H1 (cell line): Measurements from ENCODE around the gene TBC1D2B.

Source experiments
- CEBPB ChIP-seq: IDR thresholded peaks from 2 replicates; pipeline ENCODE4 v1.6.1; 2012; ENCODE audit warnings: low read depth, low read length
- CHD1 ChIP-seq: IDR thresholded peaks from 2 replicates; pipeline ENCODE4 v1.6.1; 2012; ENCODE audit warnings: low read depth, low read length, improper control_type of control experiment
- EGR1 ChIP-seq: IDR thresholded peaks from 2 replicates; pipeline ENCODE4 v1.6.1; 2011; ENCODE audit warnings: low read depth, low read length, borderline replicate concordance
- POLR2A ChIP-seq, 2 experiments: IDR thresholded peaks; 1 replicate in 1 of 2; 2 replicates in 1 of 2; pipeline ENCODE4 v1.6.1; 2011; ENCODE audit warnings: low read depth in 2 of 2, low read length in 2 of 2, mild to moderate bottlenecking in 2 of 2; ENCODE audit errors: control extremely low read depth in 1 of 2
- SP1 ChIP-seq: IDR thresholded peaks from 2 replicates; pipeline ENCODE4 v1.6.1; 2011; ENCODE audit warnings: low read depth, low read length
- SRF ChIP-seq: IDR thresholded peaks from 2 replicates; pipeline ENCODE4 v1.6.1; 2011; ENCODE audit warnings: mild to moderate bottlenecking, low read depth, low read length, moderate library complexity
- SUZ12 ChIP-seq: fragments of 200-600 bp; sonication (generic); IDR thresholded peaks from 2 replicates; pipeline ENCODE4 v1.6.1; 2012; ENCODE audit warnings: mild to moderate bottlenecking, inconsistent platforms, low read length, moderate library complexity, mixed read lengths
- TAF1 ChIP-seq: IDR thresholded peaks from 2 replicates; pipeline ENCODE4 v1.6.1; 2011; ENCODE audit warnings: mild to moderate bottlenecking, low read depth, low read length
- TF ChIP-seq, protein P1 (sequence below), 3 experiments: IDR thresholded peaks; 1 replicate in 2 of 3; 2 replicates in 1 of 3; pipeline versions ENCODE4 v1.5.1 to v1.6.1; 2011; ENCODE audit warnings: low read length in 3 of 3, mild to moderate bottlenecking in 3 of 3, inconsistent platforms in 2 of 3, low read depth in 1 of 3, moderate library complexity in 1 of 3; ENCODE audit not compliant: insufficient read depth in 1 of 3; ENCODE audit errors: control extremely low read depth in 1 of 3

DNA sequence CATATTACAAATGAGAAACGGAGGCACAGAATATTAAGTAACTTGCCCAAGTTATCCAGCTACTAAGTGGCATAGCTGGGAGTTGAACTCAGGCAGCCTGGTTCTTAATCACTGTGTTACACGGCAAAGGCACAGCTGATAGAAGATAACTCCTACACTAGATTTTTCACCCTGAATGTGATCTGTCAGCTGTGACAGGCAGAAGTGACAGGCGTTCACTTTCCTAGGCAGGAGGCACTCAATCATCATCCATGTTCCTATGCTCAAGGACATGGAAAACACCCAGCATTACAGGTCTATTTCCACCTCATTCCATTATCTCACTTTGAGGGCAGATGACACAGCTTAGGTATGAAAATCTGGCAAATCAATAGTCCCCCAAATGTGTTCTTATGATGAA is 35.6 kb downstream of the TBC1D2B start:
- TF ChIP-seq SUZ12: no peak
- TF ChIP-seq TAF1: no peak
- TF ChIP-seq, protein P1, sequence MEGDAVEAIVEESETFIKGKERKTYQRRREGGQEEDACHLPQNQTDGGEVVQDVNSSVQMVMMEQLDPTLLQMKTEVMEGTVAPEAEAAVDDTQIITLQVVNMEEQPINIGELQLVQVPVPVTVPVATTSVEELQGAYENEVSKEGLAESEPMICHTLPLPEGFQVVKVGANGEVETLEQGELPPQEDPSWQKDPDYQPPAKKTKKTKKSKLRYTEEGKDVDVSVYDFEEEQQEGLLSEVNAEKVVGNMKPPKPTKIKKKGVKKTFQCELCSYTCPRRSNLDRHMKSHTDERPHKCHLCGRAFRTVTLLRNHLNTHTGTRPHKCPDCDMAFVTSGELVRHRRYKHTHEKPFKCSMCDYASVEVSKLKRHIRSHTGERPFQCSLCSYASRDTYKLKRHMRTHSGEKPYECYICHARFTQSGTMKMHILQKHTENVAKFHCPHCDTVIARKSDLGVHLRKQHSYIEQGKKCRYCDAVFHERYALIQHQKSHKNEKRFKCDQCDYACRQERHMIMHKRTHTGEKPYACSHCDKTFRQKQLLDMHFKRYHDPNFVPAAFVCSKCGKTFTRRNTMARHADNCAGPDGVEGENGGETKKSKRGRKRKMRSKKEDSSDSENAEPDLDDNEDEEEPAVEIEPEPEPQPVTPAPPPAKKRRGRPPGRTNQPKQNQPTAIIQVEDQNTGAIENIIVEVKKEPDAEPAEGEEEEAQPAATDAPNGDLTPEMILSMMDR (IDR thresholded peaks at IDR 0.05; ENCODE audit: control extremely low read depth in 1 of 3, insufficient read depth in 1 of 3, low read depth in 1 of 3, low read length in 3 of 3): no peak
- no peak for TF ChIP-seq SRF
- no peak for TF ChIP-seq SP1
- TF ChIP-seq CHD1: no peak
- no peak for TF ChIP-seq CEBPB
- TF ChIP-seq EGR1: no peak
- TF ChIP-seq POLR2A (IDR thresholded peaks at IDR 0.05; ENCODE audit: control extremely low read depth in 1 of 2, low read depth in 2 of 2, low read length in 2 of 2): no peak
